Fibroblast of lung (primary cell): ENCODE results near the gene MAP4K2. TPM values are rescaled to one million over a fixed set of nuclear protein-coding genes. Genes with fewer than 3 reads are reported as not detected.
A peak's percentile ranks its signal among the peaks of the same experiment; 100 is the strongest.

Experiments used
- DNase-seq, 2 donors: peaks; one replicate each; pipeline versions ENCODE4 v3.0.0 to v3.0.0-alpha.2; 2010; ENCODE audit warnings: low read depth in 2 of 2
- H2AFZ ChIP-seq: 2 replicates; pipeline ENCODE4 v1.5.1; 2012; ENCODE audit warnings: low read length, control low read depth, inconsistent platforms
- H3K27ac ChIP-seq: 2 replicates; pipeline ENCODE4 v1.5.1; 2011; ENCODE audit warnings: low read length, control low read depth; ENCODE audit not compliant: insufficient read depth
- H3K27me3 ChIP-seq: 2 replicates; pipeline ENCODE4 v1.5.1; 2011; ENCODE audit warnings: mild to moderate bottlenecking, low read length; ENCODE audit not compliant: control insufficient read depth, insufficient read depth
- H3K36me3 ChIP-seq: 2 replicates; pipeline ENCODE4 v1.5.1; 2011; ENCODE audit warnings: low read length; ENCODE audit not compliant: control insufficient read depth, insufficient read depth
- H3K4me1 ChIP-seq: 2 replicates; pipeline ENCODE4 v1.5.1; 2011; ENCODE audit warnings: low read length; ENCODE audit not compliant: control insufficient read depth, insufficient read depth; ENCODE audit errors: extremely low read depth
- H3K4me2 ChIP-seq: 2 replicates; pipeline ENCODE4 v1.5.1; 2011; ENCODE audit warnings: low read length, control low read depth; ENCODE audit not compliant: insufficient read depth; ENCODE audit errors: extremely low read depth
- H3K4me3 ChIP-seq, 4 experiments: fragments of 200-600 bp in 1 of 4; sonication (generic) in 1 of 4; replicated peaks in 1 of 4; 2 replicates each; pipeline ENCODE4 v1.5.1; 2011 to 2016; ENCODE audit warnings: low read length in 4 of 4, low read depth in 3 of 4, mild to moderate bottlenecking in 3 of 4, control low read depth in 2 of 4, inconsistent platforms in 1 of 4, mixed read lengths in 1 of 4; ENCODE audit not compliant: insufficient read depth in 1 of 4; ENCODE audit errors: control extremely low read depth in 1 of 4
- H3K79me2 ChIP-seq: 2 replicates; pipeline ENCODE4 v1.5.1; 2012; ENCODE audit warnings: mild to moderate bottlenecking, low read length, inconsistent platforms; ENCODE audit not compliant: control insufficient read depth, insufficient read depth
- H3K9ac ChIP-seq: 2 replicates; pipeline ENCODE4 v1.5.1; 2011; ENCODE audit warnings: mild to moderate bottlenecking, low read length, control low read depth; ENCODE audit not compliant: insufficient read depth
- H3K9me3 ChIP-seq: 2 replicates; pipeline ENCODE4 v1.5.1; 2012; ENCODE audit warnings: low read depth, low read length; ENCODE audit not compliant: control insufficient read depth, insufficient read depth
- H4K20me1 ChIP-seq: 2 replicates; pipeline ENCODE4 v1.5.1; 2011; ENCODE audit warnings: low read length; ENCODE audit not compliant: control insufficient read depth, insufficient read depth; ENCODE audit errors: extremely low read depth
- EZH2 ChIP-seq: IDR thresholded peaks from 2 replicates; pipeline ENCODE4 v1.5.1; 2012; ENCODE audit warnings: low read length, control low read depth, mild to moderate bottlenecking; ENCODE audit errors: missing control alignments
- polyA plus RNA-seq, 2 donors: library from polyadenylated mRNA; depleted of rRNA in 1 of 2; stranded (reverse) in 1 of 2; unstranded in 1 of 2; fragments of >200 nt; gene quantifications; 2 replicates each; pipeline ENCODE4 v1.2.1, GENCODE V29; 2011 to 2012; ENCODE audit warnings: missing spikeins in 1 of 2
- total RNA-seq: library from RNA; depleted of rRNA; stranded (reverse); fragments of >200 nt; gene quantifications from 2 replicates; pipeline ENCODE4 v1.2.1, GENCODE V29; 2014
- TF ChIP-seq, protein P1 (sequence below), 2 donors: IDR thresholded peaks in 1 of 2; conservative IDR thresholded peaks in 1 of 2; 1 replicate in 1 of 2; 2 replicates in 1 of 2; pipeline ENCODE4 v1.5.1; 2011 to 2012; ENCODE audit warnings: low read length in 2 of 2, control low read depth in 1 of 2, inconsistent platforms in 1 of 2, low read depth in 1 of 2, mild to moderate bottlenecking in 1 of 2

MAP4K2 gene
- total and polyA plus RNA-seq, 2 donors (not counting 1 experiment from before 2014, with no cell fraction given): 6.4 to 9.2 TPM

DNA sequence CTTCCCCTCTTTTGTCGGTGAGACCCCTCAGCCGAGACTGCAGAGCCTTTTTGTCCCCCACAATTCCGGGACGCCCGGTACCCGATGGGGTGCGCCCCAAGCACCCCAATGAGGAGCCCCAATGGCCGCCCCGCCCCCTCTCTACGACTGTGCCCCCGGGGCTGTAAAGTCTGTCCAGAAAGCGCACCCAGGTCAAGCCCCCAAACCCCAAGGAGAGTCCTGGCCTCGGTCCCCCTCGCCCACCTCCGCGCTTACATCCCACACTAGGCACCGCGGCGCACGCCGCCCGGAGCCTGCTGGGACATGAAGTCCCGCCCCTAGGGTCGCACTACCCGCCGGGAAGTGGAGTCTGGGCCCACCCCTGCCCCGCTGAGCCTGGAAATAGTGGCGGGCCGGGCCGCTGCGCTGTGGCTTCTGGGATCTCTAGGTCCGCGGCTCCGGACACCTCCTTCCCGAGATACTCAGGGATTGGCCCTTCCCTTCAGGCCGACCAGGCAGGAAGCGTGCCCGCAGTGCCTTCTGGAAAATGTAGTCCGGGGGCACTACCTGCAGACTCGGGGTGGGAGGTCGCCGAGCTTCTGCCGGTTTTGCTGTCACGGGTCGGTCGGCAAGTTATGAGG is 7.4 kb upstream of the MAP4K2 start, which contains the start of gene MEN1:
Gene MEN1, minus strand, starts transcription at position 281 of the 620 bp plus-strand sequence. CDS start 442 bp downstream, outside the sequence.
- Histone ChIP-seq H3K9ac (peak within 1 kb of the TSS; percentile 59), H3K9me3 (no peaks in the 10 kb centered on the region), H3K27me3 (no peaks in the 10 kb centered on the region), H4K20me1 (no peaks in the 10 kb centered on the region), H3K36me3 (peaks cover 4% of the 10 kb centered on the region), H3K79me2 (no peaks in the 10 kb centered on the region), H3K4me2 (peak within 1 kb of the TSS; percentile 94), H3K27ac (peak within 1 kb of the TSS; percentile 57), H3K4me3 (peak within 1 kb of the TSS; percentile 72 to 99 (median 83)), H3K4me1 (peaks cover 5% of the 10 kb centered on the region), H2AFZ (peak within 1 kb of the TSS; percentile 92)
- no peak for TF ChIP-seq EZH2
- TF ChIP-seq, protein P1, sequence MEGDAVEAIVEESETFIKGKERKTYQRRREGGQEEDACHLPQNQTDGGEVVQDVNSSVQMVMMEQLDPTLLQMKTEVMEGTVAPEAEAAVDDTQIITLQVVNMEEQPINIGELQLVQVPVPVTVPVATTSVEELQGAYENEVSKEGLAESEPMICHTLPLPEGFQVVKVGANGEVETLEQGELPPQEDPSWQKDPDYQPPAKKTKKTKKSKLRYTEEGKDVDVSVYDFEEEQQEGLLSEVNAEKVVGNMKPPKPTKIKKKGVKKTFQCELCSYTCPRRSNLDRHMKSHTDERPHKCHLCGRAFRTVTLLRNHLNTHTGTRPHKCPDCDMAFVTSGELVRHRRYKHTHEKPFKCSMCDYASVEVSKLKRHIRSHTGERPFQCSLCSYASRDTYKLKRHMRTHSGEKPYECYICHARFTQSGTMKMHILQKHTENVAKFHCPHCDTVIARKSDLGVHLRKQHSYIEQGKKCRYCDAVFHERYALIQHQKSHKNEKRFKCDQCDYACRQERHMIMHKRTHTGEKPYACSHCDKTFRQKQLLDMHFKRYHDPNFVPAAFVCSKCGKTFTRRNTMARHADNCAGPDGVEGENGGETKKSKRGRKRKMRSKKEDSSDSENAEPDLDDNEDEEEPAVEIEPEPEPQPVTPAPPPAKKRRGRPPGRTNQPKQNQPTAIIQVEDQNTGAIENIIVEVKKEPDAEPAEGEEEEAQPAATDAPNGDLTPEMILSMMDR (conservative IDR thresholded peaks at IDR 0.05 in 1 of 2, IDR thresholded peaks at IDR 0.05 in 1 of 2; ENCODE audit: low read depth in 1 of 2, low read length in 2 of 2): no peak
- DNase-seq: peak; percentile 94 to 95

DNA sequence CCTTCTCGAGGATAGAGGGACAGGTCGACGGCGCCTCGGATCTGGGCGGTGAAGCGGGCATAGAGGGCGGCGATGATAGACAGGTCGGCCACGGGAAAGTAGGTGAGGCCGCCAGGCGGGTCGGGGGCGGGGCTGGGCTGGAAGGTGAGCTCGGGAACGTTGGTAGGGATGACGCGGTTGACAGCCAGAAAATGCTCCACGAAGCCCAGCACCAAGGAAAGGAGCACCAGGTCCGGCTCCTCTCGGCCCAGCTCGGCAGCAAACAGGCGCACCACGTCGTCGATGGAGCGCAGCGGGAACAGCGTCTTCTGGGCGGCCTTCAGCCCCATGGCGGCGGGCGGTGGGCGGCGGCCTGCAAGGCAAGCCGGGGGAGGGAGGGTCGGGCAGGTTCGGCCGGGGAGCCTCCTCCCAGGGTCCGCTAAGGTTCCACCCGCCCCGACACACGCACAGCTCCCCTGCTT is 6.8 kb upstream of the MAP4K2 start:
- H3K9ac ChIP-seq: peak overlapping the region; percentile 59
- peak overlapping the region; percentile 57 for H3K27ac ChIP-seq
- DNase-seq: peak in 1 of 2 donors; percentile 14
- H2AFZ ChIP-seq: peak overlapping the region; percentile 77
- H4K20me1 ChIP-seq: no peaks in the 10 kb centered on the region
- H3K79me2 ChIP-seq: no peaks in the 10 kb centered on the region
- H3K4me1 ChIP-seq: peaks cover 5% of the 10 kb centered on the region
- H3K9me3 ChIP-seq: no peaks in the 10 kb centered on the region
- no peaks in the 10 kb centered on the region for H3K27me3 ChIP-seq
- H3K4me2 ChIP-seq: peak overlapping the region; percentile 94
- H3K36me3 ChIP-seq: peaks cover 4% of the 10 kb centered on the region
- TF ChIP-seq, protein P1 (conservative IDR thresholded peaks at IDR 0.05 in 1 of 2, IDR thresholded peaks at IDR 0.05 in 1 of 2; ENCODE audit: low read depth in 1 of 2, low read length in 2 of 2): no peak
- TF ChIP-seq EZH2: no peak
- H3K4me3 ChIP-seq: peak overlapping the region; percentile 72 to 99 (median 83)

DNA sequence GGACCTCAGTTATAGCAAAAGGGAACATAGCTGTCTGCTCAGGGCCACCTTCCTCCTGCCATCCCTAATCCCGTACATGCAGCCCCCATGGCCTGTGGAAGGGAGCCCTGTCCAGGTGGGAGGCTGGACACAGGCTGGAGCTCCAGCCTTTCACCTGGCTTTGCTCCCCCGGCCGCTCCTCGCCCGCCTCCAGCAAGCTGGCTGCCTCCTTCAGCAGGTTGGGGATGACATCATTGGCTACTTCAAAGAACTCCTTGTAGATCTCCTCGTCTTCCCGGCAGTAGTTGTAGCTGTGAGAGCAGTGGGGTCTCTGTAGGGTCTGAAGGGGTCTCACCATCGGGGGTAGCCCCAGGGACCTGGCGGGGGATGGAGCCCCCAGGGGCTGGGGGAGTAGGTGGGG is 2.5 kb upstream of the MAP4K2 start:
- H3K9ac ChIP-seq: no peak overlapping the region
- H3K9me3 ChIP-seq: no peaks in the 10 kb centered on the region
- no peaks in the 10 kb centered on the region for H4K20me1 ChIP-seq
- H3K4me2 ChIP-seq: no peak overlapping the region
- H3K27ac ChIP-seq: no peak overlapping the region
- H3K4me1 ChIP-seq: peaks cover 12% of the 10 kb centered on the region
- H3K4me3 ChIP-seq: no peak overlapping the region
- H2AFZ ChIP-seq: no peak overlapping the region
- no peaks in the 10 kb centered on the region for H3K79me2 ChIP-seq
- H3K36me3 ChIP-seq: peaks cover 6% of the 10 kb centered on the region
- no peak for DNase-seq
- H3K27me3 ChIP-seq: no peaks in the 10 kb centered on the region
- TF ChIP-seq EZH2: no peak
- TF ChIP-seq, protein P1 (conservative IDR thresholded peaks at IDR 0.05 in 1 of 2, IDR thresholded peaks at IDR 0.05 in 1 of 2; ENCODE audit: low read depth in 1 of 2, low read length in 2 of 2): no peak
